Activated CD4-positive, CD25-positive, alpha-beta regulatory T cell treated with anti-CD3 and anti-CD28 coated beads, Interleukin-2, amount 50 U/mL, for 72 hours (primary cell): ENCODE results near the gene MRPS18A.

ENCODE experiments used
- DNase-seq: peaks from one replicate; pipeline ENCODE4 v3.0.0; 2021

MRPS18A gene

DNA sequence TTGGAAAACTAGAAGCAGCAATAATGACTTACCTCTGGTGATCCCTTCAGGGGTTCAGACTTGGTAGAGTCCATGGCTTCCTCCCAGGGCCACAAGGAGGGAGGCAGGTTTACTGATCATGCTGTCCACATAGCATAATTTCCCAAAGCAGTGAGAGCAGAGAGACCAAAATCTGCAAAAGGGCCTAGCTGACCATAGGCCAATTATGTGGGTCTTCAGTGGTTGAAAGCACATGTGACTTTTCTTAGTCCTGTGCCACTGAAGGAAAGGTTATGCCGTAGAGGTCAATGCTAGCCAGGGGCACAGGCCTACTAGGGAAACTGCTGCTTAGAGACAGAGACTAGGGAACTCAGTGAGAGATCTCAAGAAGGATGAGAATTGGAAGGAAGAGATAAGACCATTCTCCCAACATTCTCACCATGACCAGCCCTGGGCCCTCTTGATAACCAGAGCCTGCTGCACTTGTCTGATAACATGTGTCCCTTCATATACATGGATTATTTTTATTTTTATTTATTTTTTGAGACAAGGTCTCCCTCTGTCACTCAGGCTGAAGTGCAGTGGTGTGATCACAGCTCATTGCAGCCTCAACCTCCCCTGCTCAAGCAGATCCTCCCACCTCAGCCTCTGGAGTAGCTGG, 56.5 kb downstream of the MRPS18A start:
- DNase-seq: no peak

DNA sequence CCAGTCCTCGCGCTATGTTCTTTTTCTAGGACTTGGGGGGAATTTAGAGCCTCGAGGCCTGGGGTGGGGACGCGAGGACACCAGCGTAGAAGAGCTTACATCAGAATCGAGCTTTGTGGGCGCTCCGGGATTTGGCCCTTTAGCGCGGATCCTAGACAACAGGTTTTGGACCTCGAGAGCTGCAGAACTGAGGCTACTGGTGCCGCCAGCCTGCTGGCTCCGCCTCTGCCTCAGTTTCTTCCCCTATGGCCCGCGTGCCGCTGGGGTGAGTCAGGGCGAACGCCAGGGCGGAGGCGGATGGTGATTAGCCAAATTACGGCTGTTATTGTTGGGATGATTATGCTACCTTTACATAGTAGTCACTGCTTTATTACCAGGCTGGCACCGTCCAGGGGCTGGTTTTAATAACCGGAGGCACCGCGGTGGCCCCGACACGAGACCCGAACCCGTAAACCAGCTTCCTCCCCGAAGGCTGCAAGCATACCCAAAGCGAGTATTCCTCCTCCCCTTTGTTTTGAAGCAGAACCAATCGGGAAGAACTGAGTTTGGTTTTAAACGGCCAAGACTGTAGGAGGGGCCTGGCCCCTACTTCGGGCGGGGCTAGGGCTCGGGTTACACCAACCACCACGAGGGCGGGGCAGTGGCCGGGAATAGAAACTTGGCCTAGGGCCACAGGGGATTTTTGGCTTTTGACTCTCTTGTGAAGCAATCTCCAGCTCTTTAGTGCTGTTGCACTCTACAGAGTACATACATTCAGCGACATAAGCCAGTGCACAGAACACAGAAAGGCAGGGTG, 57.9 kb downstream of the MRPS18A start:
- DNase-seq: peak; percentile 85

DNA sequence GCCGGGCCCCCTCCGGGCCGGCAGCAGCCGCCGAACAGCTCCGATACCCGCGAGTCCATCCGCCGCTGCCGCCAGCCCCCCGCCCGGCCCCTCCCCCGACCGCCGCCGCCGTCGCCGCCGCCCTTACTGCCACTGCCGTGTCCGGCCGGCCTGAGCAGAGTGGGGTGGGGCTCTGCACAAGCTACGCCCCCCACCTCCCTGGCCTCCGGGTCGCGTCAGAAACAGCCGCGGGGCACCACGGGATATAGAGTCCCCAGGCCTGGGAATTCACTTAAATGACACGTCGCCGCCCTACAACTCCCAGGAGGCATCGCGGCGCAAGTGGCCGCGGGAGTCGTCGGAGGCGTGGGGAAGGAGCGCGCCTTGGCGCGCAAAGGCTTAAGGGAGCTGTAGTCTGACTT, 58.5 kb downstream of the MRPS18A start, which contains the start of gene GTPBP2:
GTPBP2 (minus strand) TSS at position 161 of the 401 bp plus-strand sequence; CDS start at position 59, 102 bp downstream.
- DNase-seq: peak; percentile 94

DNA sequence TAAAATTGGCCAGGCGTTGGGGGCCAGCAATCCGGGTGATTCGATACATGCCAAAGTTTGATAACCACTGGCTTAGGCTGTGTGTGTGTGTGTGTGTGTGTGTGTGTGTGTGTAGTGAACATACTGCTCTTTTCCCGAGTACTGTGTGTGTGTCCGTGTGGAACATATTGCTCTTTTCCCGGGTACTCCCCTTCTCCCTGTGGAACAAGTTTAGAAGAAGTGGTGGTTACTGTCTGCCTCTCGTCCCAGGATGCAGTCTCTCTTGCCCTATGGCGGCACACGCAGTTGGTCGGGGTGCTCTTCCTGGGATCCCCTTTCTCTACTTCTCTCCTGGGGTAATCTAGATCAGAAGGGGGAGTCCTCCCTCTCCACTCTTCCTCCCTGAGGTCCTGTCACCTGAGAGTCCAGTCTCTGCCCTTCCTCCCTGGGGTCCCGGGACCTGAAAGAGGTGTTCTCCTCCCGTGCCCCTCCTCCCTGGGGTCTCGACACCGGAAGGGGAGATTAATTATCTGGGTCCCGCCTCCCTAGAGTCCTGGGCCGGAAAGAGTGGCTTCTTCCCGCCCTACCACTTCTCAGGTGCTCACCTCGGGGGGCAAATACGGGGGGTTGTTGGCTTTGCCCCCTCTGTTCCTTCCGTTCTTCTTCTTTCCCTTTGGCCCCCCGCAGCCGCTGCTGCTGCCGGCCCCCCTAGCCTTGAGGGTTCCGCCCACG, 59.0 kb downstream of the MRPS18A start:
- peak; percentile 57 for DNase-seq

DNA sequence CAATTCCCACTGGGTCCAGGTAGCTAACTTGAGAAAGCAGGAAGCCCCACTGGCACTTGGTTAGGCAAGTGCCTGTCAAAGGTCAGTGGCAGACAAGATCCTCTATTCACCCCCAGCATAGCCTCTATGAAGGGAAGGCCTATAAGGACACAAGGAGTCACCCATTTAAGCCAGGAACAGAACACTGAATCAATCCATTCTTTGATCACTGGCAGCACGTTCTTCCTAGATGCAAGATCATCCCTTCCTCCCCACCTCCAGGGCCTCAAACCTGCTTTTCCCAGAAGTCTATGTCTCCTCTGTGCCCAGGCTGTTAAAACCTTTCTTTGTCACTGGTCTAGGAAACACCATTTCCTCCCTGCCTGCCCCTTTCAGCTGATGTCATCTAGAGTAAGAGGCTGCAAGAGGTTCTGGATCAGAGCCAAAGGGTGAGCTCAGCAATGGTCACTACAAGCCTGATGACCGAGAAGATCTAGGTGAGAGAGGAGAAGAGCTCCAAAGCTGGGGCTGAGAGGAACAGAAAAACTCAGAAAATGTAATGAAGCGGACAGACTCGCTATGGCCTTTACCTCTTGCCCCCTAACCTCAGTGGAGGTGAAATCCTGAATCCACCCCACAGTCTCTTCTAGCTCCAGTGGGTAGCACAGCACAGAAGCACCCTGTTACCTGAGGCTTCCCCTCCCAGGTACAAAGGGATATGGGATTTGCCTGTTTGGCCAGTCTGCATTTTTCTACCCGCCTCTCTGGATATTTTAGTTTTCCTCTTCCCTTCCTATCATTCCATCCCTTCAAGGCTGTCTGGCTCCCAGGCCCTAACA, 60.4 kb downstream of the MRPS18A start:
- DNase-seq: no peak

DNA sequence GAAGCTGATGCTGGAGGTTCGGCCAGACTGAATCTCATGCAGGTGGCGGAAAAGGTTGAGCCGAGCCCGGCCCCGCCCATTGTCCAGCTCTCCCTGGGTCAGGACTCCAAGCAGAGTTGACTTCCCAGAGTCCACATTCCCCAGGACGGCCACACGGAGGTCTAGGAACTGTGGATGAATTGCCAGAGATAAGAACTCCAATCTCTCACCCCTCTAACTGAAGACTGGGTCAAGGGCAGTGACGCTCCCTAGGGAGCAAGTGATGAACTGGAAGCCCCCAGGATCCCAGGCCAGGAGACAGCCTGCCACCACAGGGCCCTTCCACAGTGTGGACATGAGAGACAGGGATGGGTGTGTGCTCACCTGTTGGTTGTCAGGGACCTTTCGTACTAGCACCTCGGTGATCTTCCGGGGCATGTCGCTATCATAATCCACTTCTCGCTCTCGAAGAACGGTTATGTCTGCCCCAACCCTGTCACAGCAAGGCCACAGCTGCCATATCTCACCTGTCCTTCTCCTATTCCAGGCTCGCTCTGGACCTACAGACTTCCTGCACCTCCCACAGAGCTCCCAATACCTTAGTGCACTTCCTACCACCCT, 62.1 kb downstream of the MRPS18A start:
- no peak for DNase-seq

DNA sequence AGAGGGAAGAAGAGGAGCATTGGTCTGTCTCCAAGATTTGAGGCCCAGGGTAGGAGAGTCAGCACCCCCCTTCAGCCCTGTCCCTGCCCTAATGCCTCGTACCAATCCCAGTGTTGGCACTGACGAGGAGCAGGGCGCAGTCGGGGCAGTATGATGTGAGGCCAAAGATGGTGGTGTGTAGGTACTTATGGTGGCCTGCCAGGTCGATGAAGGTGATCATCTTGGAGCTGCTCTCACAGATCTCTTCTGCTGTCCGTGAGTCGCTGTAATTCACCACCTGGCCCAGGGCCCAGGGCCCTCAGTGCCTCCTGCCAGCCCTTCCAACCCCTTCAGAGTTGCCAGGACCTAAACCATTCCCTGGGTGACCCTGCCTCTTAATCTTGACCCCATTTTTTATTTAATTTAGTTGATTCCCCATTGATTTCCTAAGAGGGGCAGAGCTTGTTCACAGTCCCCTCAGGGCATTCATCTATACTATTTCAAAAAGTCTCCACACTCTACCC, 62.8 kb downstream of the MRPS18A start:
- DNase-seq: no peak

DNA sequence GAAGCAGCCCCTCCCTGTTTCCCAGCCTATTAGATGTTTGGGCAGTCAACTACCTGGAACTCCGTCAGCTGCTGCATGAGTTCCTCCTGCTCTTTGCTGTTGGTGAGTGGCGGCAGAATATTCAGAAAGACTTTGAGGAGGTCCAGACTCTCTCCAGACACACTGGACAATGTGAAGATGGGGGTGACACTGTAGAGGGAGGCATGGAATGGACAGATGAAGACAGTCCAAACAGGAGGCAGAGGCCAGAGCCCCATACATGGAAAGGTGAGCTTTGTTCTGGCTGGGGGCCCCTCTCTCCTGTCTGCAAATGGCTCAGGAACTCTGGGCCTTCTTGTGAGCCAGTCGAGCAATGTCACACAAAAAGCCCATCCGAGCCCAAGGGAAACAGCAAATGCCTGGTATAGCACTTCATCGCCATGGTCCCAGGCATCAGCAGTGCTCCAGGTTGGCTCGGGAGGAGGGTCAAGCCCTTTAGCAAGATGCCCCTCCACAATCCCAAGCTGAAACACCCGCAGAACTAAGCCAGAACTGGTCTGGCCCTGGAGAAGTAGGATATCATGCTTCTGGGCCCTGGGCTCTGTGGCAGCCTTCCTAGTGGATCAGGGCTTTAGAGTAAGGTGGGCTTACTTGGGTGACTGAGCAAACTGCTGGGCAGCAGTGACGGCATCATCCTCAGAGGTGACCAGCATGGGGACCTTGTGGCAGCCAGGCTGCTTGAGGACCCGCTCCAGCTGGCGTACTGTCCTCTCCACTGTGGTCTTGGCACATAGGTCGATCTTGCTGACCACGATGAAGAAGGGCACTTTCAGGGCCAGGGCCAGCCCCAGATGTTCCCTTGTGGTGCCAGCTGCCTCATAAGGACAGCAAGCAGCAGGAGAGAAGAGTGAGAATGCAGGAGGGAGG, 63.5 kb downstream of the MRPS18A start:
- no peak for DNase-seq

DNA sequence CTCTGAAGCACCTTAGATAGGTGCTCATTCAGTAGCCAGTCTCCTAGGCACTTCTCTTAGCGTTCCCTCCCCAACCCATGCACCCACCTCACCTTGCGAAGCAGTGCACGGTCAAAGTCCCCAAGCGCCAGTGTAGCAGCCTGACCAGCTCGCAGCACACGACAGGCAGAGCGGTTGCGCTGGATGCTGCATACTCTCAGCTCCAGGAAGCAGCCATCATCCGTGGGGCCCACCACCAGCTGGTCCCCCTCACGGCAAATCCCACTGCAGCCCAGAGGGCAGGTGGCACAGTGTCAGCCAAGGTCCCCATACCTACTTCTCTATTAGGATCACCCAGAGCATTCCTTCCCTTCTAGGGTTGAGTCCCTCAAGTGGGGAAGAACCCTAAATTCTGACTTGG, 65.0 kb downstream of the MRPS18A start:
- no peak for DNase-seq

DNA sequence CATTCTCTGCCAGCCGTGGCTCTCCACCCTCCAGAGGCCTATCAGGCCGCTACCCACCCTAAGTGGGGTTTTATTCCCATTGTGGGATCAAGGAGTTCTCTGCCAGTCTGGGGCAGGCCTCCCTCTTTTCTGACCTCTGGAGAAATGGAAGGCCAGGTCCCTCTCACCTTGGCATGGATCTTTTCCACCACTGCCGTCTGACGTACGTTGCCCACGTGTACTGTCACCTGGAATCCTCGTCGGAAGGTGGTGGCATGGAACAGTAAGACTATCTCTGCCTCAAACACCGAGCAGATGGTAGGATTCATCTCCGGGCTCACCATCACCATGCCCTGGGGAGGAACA, 65.8 kb downstream of the MRPS18A start:
- DNase-seq: no peak
